Brain microvascular endothelial cell (primary cell): Measurements from ENCODE around the gene WDR31.
A peak's percentile ranks its signal among the peaks of the same experiment; 100 is the strongest.

Experiments
- DNase-seq: peaks from one replicate; pipeline ENCODE4 v3.0.0-alpha.2; 2020
- H3K27ac ChIP-seq: fragments of 250-450 bp; sonication (Bioruptor Pico); 2 replicates; pipeline ENCODE4 v1.5.1; 2020; ENCODE audit warnings: mild to moderate bottlenecking, moderate library complexity
- H3K27me3 ChIP-seq: fragments of 250-450 bp; sonication (Bioruptor Pico); replicated peaks from 2 replicates; pipeline ENCODE4 v1.5.1; 2020; ENCODE audit warnings: mild to moderate bottlenecking
- H3K36me3 ChIP-seq: fragments of 250-450 bp; sonication (Bioruptor Pico); replicated peaks from 2 replicates; pipeline ENCODE4 v1.5.1; 2020; ENCODE audit warnings: mild to moderate bottlenecking
- H3K4me3 ChIP-seq: 2 replicates; pipeline ENCODE4 v1.5.1; 2011; ENCODE audit warnings: low read depth, mild to moderate bottlenecking, control low read depth, low read length, moderate library complexity
- CTCF ChIP-seq: IDR thresholded peaks from 2 replicates; pipeline ENCODE4 v1.5.1; 2011; ENCODE audit warnings: low read depth, mild to moderate bottlenecking, moderate library complexity, low read length, control low read depth, inconsistent platforms; ENCODE audit errors: missing control alignments
- in situ Hi-C: cut with HindIII; loops from 2 replicates; pipeline ENCODE4 v1.10.0; 2017; ENCODE audit warnings: low sequenced_read_pairs, low pct_ligation_motif_present

The WDR31 gene

GRCh38 chr9:113349066-113349444, 9.0 kb upstream of the WDR31 start:
- TF ChIP-seq CTCF = no peak
- Histone ChIP-seq H3K4me3 (no peak overlapping the region), H3K27me3 (peaks cover 42% of the 10 kb centered on the region), H3K27ac (no peak overlapping the region), H3K36me3 (no peaks in the 10 kb centered on the region)
- in situ Hi-C loops = no loop called here
- no peak for DNase-seq

- no peak overlapping the region for H3K4me3 ChIP-seq
- H3K27me3 ChIP-seq = peaks cover 39% of the 10 kb centered on the region
- DNase-seq = no peak
- H3K36me3 ChIP-seq = no peaks in the 10 kb centered on the region
- no peak for TF ChIP-seq CTCF
- no peak overlapping the region for H3K27ac ChIP-seq
- in situ Hi-C loops = no loop called here
These were observed 8.4 kb upstream of the WDR31 start for GRCh38 chr9:113348437-113348836.

GRCh38 chr9:113345671-113346070, 5.6 kb upstream of the WDR31 start:
- peaks cover 22% of the 10 kb centered on the region for H3K27me3 ChIP-seq
- no peaks in the 10 kb centered on the region for H3K36me3 ChIP-seq
- H3K4me3 ChIP-seq = no peak overlapping the region
- no peak overlapping the region for H3K27ac ChIP-seq
- no peak for TF ChIP-seq CTCF
- in situ Hi-C loops = no loop called here
- no peak for DNase-seq

GRCh38 chr9:113345190-113345589, 5.1 kb upstream of the WDR31 start:
- Histone ChIP-seq H3K27ac (no peak overlapping the region), H3K27me3 (peaks cover 17% of the 10 kb centered on the region), H3K4me3 (no peak overlapping the region), H3K36me3 (no peaks in the 10 kb centered on the region)
- TF ChIP-seq CTCF = no peak
- in situ Hi-C loops = no loop called here
- DNase-seq = no peak

- Histone ChIP-seq H3K27ac (no peak overlapping the region), H3K27me3 (peaks cover 3% of the 10 kb centered on the region), H3K4me3 (no peak overlapping the region), H3K36me3 (no peaks in the 10 kb centered on the region)
- DNase-seq = peak; percentile 44
- no peak for TF ChIP-seq CTCF
- in situ Hi-C loops = no loop called here
These were observed 3.7 kb upstream of the WDR31 start for GRCh38 chr9:113343732-113344231.

- in situ Hi-C loops = no loop called here
- no peak for DNase-seq
- TF ChIP-seq CTCF = no peak
- Histone ChIP-seq H3K4me3 (no peak overlapping the region), H3K27ac (no peak overlapping the region), H3K27me3 (no peaks in the 10 kb centered on the region), H3K36me3 (no peaks in the 10 kb centered on the region)
These were observed 1.8 kb upstream of the WDR31 start for GRCh38 chr9:113341712-113342410.
